Heart right ventricle (tissue), 16 donors: ENCODE measurements around the gene PIP5K1C. TPM values are rescaled to one million over a fixed set of nuclear protein-coding genes. Genes with fewer than 3 reads are reported as not detected.

ENCODE experiments used
- ATAC-seq, 8 donors: fragments of 200-7000 bp; cut with Tn5 transposase; one replicate each; pipeline ENCODE4 v1.9.1; 2020; ENCODE audit warnings: mild to moderate bottlenecking in 8 of 8, moderate library complexity in 8 of 8, moderate number of reproducible peaks in 1 of 8
- DNase-seq, 2 donors: peaks; one replicate each; pipeline ENCODE4 v3.0.0-alpha.2; 2020
- H3K27ac ChIP-seq, 10 donors: fragments of 200-600 bp; sonication (generic) in 2 of 10; one replicate each; pipeline versions ENCODE4 v1.5.0 to v1.8.0; 2020 to 2022; ENCODE audit warnings: mild to moderate bottlenecking in 3 of 10
- H3K27me3 ChIP-seq, 7 donors: fragments of 200-600 bp; one replicate each; pipeline ENCODE4 v1.8.0; 2021 to 2022; ENCODE audit warnings: mild to moderate bottlenecking in 2 of 7
- H3K36me3 ChIP-seq, 9 donors: fragments of 200-600 bp; sonication (generic) in 1 of 9; one replicate each; pipeline versions ENCODE4 v1.5.0 to v1.8.0; 2020 to 2022; ENCODE audit warnings: mild to moderate bottlenecking in 2 of 9
- H3K4me1 ChIP-seq, 9 donors: fragments of 200-600 bp; sonication (generic) in 1 of 9; one replicate each; pipeline versions ENCODE4 v1.5.0 to v1.8.0; 2020 to 2022; ENCODE audit warnings: mild to moderate bottlenecking in 4 of 9
- H3K4me3 ChIP-seq, 10 donors: fragments of 200-600 bp; sonication (generic) in 2 of 10; one replicate each; pipeline versions ENCODE4 v1.5.0 to v1.8.0; 2020 to 2022; ENCODE audit warnings: mild to moderate bottlenecking in 7 of 10, moderate library complexity in 2 of 10
- H3K9me3 ChIP-seq, 11 donors: fragments of 200-600 bp in 10 of 11; sonication (generic) in 2 of 11; one replicate each; pipeline versions ENCODE4 v1.5.0 to v1.8.0; 2013 to 2022; ENCODE audit warnings: mild to moderate bottlenecking in 2 of 11, control low read depth in 1 of 11, moderate library complexity in 1 of 11
- CTCF ChIP-seq, 9 donors: fragments of 200-600 bp; sonication (generic) in 2 of 9; IDR thresholded peaks; one replicate each; pipeline versions ENCODE4 v1.5.0 to v1.8.0; 2021 to 2022; ENCODE audit warnings: antibody characterized with exemption in 9 of 9, mild to moderate bottlenecking in 5 of 9, moderate library complexity in 1 of 9
- WGBS, 2 donors: extraction: QIAGEN DNeasy Blood & Tissue Kit; methylation state at CpG; one replicate each; pipeline ENCODE4 v1.1.7; 2013; ENCODE audit warnings: inconsistent platforms in 1 of 2; 5-methylcytosine and 5-hydroxymethylcytosine counted together
- intact Hi-C, 10 donors: fragments of 100-400 bp; cut with DNase I; formaldehyde crosslinking; loops; one replicate each; pipeline versions ENCODE4 v1.11.1 to v1.14.2; 2022
- polyA plus RNA-seq, 2 donors: library from polyadenylated mRNA; stranded (reverse); fragments of 200-250 nt; gene quantifications; one replicate each; pipeline ENCODE4 v1.2.3, GENCODE V29; 2013
- total RNA-seq, 10 donors: library from RNA; stranded (reverse); fragmentation: NEBNext Ultra II Directional in 3 of 10; extraction: Animal tissue kit (Norgen Biotek cat#: 25700) in 3 of 10; gene quantifications; one replicate each; pipeline versions ENCODE4 v1.2.1 to v1.2.4, GENCODE V29; 2021 to 2023
- donor health status: Arrhythmogenic right ventricular cardiomyopathy.
- donor health status: ischemic (EF 13 %, LVEDD 7.1; RV severe dilation, severe dysfunction).
- donor health status: healthy with polysubstance abuse.
- donor health status: DM: no; HTN: yes; CAD: no.
- donor health status: DM: no; HTN: no; CAD: no.
- donor health status: ischemic (EF 25% LVEDD 6.9; RV normal size, moderate dysfunction).
- donor health status: ischemic (EF 25% LVEDD 5.7; RV mildly dilated, moderate dysfunction).
- donor health status: healthy.
- donor health status: DM: yes; HTN: yes; CAD: no.
- donor health status: Ischemic cardiomyopathy.
- donor health status: ischemic (EF 35%, LVEDD 5.7; RV mildly dilated, moderate dysfunction).
- donor health status: nonischemic (EF 11% LVEDD 7.7; RV severe dilation, severe dysfunction).
- donor health status: DM: yes; HTN: yes; CAD: no.
- donor health status: PGD.
- donor health status: ischemic (EF 29% LVEDD 5.4; RV normal size, mild dysfunction).
- donor health status: nonischemic (EF 23%, LVEDD 6.1; RV moderate dilation, normal function).

The PIP5K1C gene
- total and polyA plus RNA-seq, 12 donors: 18.3 to 46.6 (median 34.9) TPM

- Histone ChIP-seq H3K36me3 (peaks cover 0 to 27% (median 0%) of the 10 kb centered on the region in 9 donors), H3K27ac (peak overlapping the region; percentile 90 to 100 (median 99)), H3K4me1 (peaks cover 24 to 79% (median 60%) of the 10 kb centered on the region in 9 donors), H3K4me3 (peak overlapping the region in 2 of 10 donors; percentile 38 to 45), H3K9me3 (peaks cover 0 to 7% (median 0%) of the 10 kb centered on the region in 11 donors), H3K27me3 (peaks cover 0 to 10% (median 0%) of the 10 kb centered on the region in 7 donors)
- intact Hi-C loops: loop anchor here in 6 of 10 donors (2.0 to 10.0 kb wide), 4 partner anchors 29 to 535 kb away; partner anchors contain the start of gene PIP5K1C (in 3 of the 6)
- ATAC-seq (no peak), DNase-seq (no peak)
- TF ChIP-seq CTCF (IDR thresholded peaks at IDR 0.05): no peak
- WGBS, 2 donors: 79 to 80% methylated on average over 37 to 39 of the region's 39 CpGs
Observed at GRCh38 chr19:3669082-3669946, 31.0 kb downstream of the PIP5K1C start.

- Histone ChIP-seq H3K4me1 (peaks cover 24 to 77% (median 60%) of the 10 kb centered on the region in 9 donors), H3K36me3 (peaks cover 0 to 35% (median 7%) of the 10 kb centered on the region in 9 donors), H3K27ac (peak overlapping the region; percentile 90 to 100 (median 99)), H3K9me3 (peaks cover 0 to under 1% (median 0%) of the 10 kb centered on the region in 11 donors), H3K27me3 (peaks cover 0 to 10% (median 0%) of the 10 kb centered on the region in 7 donors), H3K4me3 (no peak overlapping the region)
- TF ChIP-seq CTCF (IDR thresholded peaks at IDR 0.05): no peak
- 66 to 72% methylated on average over 34 of the region's 34 CpGs for WGBS, 2 donors
- no peak for DNase-seq
- ATAC-seq: no peak
- intact Hi-C loops: loop anchor here in 6 of 10 donors (2.0 to 10.0 kb wide), 4 partner anchors 30 to 536 kb away; partner anchors contain the start of gene PIP5K1C (in 3 of the 6)
Observed at GRCh38 chr19:3668331-3669081, 31.8 kb downstream of the PIP5K1C start.

GRCh38 chr19:3667766-3668165 is 32.5 kb downstream of the PIP5K1C start:
- H3K27ac ChIP-seq: peak overlapping the region in 9 of 10 donors; percentile 90 to 100 (median 99)
- intact Hi-C loops: loop anchor here in 8 of 10 donors (2.0 to 10.0 kb wide), 5 partner anchors 31 to 537 kb away; partner anchors contain the start of gene PIP5K1C (in 5 of the 8)
- no peak overlapping the region for H3K4me3 ChIP-seq
- no peaks in the 10 kb centered on the region for H3K9me3 ChIP-seq
- 88 to 89% methylated on average over 17 of the region's 17 CpGs for WGBS, 2 donors
- H3K27me3 ChIP-seq: peaks cover 0 to 10% (median 0%) of the 10 kb centered on the region in 7 donors
- ATAC-seq (no peak), DNase-seq (no peak)
- H3K4me1 ChIP-seq: peaks cover 24 to 71% (median 58%) of the 10 kb centered on the region in 9 donors
- no peak for TF ChIP-seq CTCF (IDR thresholded peaks at IDR 0.05)
- H3K36me3 ChIP-seq: peaks cover 0 to 42% (median 12%) of the 10 kb centered on the region in 9 donors
